ENCODE results near the gene DIPK2B.

DIPK2B gene

GRCh38 chrX:45164995-45165394 lies 35.7 kb downstream of the DIPK2B start:
- no peaks in the 10 kb centered on the region for H3K36me3 ChIP-seq (ENCODE audit: control insufficient read depth in 4 of 4, insufficient read depth in 4 of 4, low read length in 3 of 4)
- ChIA-PET CTCF (no interaction called here), POLR2A (no interaction called here)
- H3K27me3 ChIP-seq (replicated peaks in 2 of 5; ENCODE audit: control insufficient read depth in 4 of 5, insufficient read depth in 5 of 5, low read length in 4 of 5) = peaks cover 0 to 9% (median 0%) of the 10 kb centered on the region in 5 experiments
- DNase-seq = peak in 1 of 3 donors; percentile 9
- no peak overlapping the region for H3K27ac ChIP-seq (ENCODE audit: insufficient read depth in 1 of 2, low read depth in 1 of 2, low read length in 2 of 2, poor library complexity in 1 of 2, severe bottlenecking in 2 of 2)
- H3K4me3 ChIP-seq (ENCODE audit: control insufficient read depth in 1 of 7, extremely low read depth in 1 of 7, insufficient read depth in 4 of 7, low read depth in 2 of 7, low read length in 6 of 7) = no peak overlapping the region
- 100% methylated on average over 1 of the region's 1 CpG for WGBS (ENCODE audit: insufficient coverage)
- peaks cover 0 to 7% (median 0%) of the 10 kb centered on the region in 5 experiments for H3K9me3 ChIP-seq (ENCODE audit: control extremely low read depth in 1 of 5, control insufficient read depth in 4 of 5, insufficient read depth in 2 of 5, low read depth in 1 of 5, low read length in 4 of 5)
- H3K4me1 ChIP-seq (ENCODE audit: control extremely low read depth in 1 of 4, control insufficient read depth in 4 of 4, insufficient read depth in 4 of 4, low read length in 3 of 4) = peaks cover 0 to 6% (median 0%) of the 10 kb centered on the region in 4 experiments

GRCh38 chrX:45164021-45164621 lies 36.6 kb downstream of the DIPK2B start:
- POLR2A ChIA-PET = no interaction called here
- peak; percentile 13 to 42 (median 31) for DNase-seq
- H3K9me3 ChIP-seq (ENCODE audit: control extremely low read depth in 1 of 5, control insufficient read depth in 4 of 5, insufficient read depth in 2 of 5, low read depth in 1 of 5, low read length in 4 of 5) = peaks cover 0 to 7% (median 0%) of the 10 kb centered on the region in 5 experiments
- H3K4me3 ChIP-seq (ENCODE audit: control insufficient read depth in 1 of 7, extremely low read depth in 1 of 7, insufficient read depth in 4 of 7, low read depth in 2 of 7, low read length in 6 of 7) = no peak overlapping the region
- peaks cover 0 to 9% (median 0%) of the 10 kb centered on the region in 5 experiments for H3K27me3 ChIP-seq (replicated peaks in 2 of 5; ENCODE audit: control insufficient read depth in 4 of 5, insufficient read depth in 5 of 5, low read length in 4 of 5)
- no peak overlapping the region for H3K27ac ChIP-seq (ENCODE audit: insufficient read depth in 1 of 2, low read depth in 1 of 2, low read length in 2 of 2, poor library complexity in 1 of 2, severe bottlenecking in 2 of 2)
- CTCF ChIA-PET = no interaction called here
- no peaks in the 10 kb centered on the region for H3K36me3 ChIP-seq (ENCODE audit: control insufficient read depth in 4 of 4, insufficient read depth in 4 of 4, low read length in 3 of 4)
- H3K4me1 ChIP-seq (ENCODE audit: control extremely low read depth in 1 of 4, control insufficient read depth in 4 of 4, insufficient read depth in 4 of 4, low read length in 3 of 4) = peaks cover 0 to 6% (median 0%) of the 10 kb centered on the region in 4 experiments
- WGBS (ENCODE audit: insufficient coverage) = 0% methylated on average over 1 of the region's 1 CpG

- Histone ChIP-seq H3K9me3 (ENCODE audit: control extremely low read depth in 1 of 5, control insufficient read depth in 4 of 5, insufficient read depth in 2 of 5, low read depth in 1 of 5, low read length in 4 of 5) (peaks cover 0 to 7% (median 0%) of the 10 kb centered on the region in 5 experiments), H3K27me3 (replicated peaks in 2 of 5; ENCODE audit: control insufficient read depth in 4 of 5, insufficient read depth in 5 of 5, low read length in 4 of 5) (peaks cover 0 to 19% (median 0%) of the 10 kb centered on the region in 5 experiments), H3K36me3 (ENCODE audit: control insufficient read depth in 4 of 4, insufficient read depth in 4 of 4, low read length in 3 of 4) (no peaks in the 10 kb centered on the region), H3K4me1 (ENCODE audit: control extremely low read depth in 1 of 4, control insufficient read depth in 4 of 4, insufficient read depth in 4 of 4, low read length in 3 of 4) (no peaks in the 10 kb centered on the region), H3K27ac (ENCODE audit: insufficient read depth in 1 of 2, low read depth in 1 of 2, low read length in 2 of 2, poor library complexity in 1 of 2, severe bottlenecking in 2 of 2) (no peak overlapping the region), H3K4me3 (ENCODE audit: control insufficient read depth in 1 of 7, extremely low read depth in 1 of 7, insufficient read depth in 4 of 7, low read depth in 2 of 7, low read length in 6 of 7) (no peak overlapping the region)
- 87% methylated on average over 8 of the region's 22 CpGs for WGBS (ENCODE audit: insufficient coverage)
- DNase-seq = no peak
- ChIA-PET CTCF (no interaction called here), POLR2A (no interaction called here)
Measured at GRCh38 chrX:45157647-45158046, 43.0 kb downstream of the DIPK2B start.

DNA sequence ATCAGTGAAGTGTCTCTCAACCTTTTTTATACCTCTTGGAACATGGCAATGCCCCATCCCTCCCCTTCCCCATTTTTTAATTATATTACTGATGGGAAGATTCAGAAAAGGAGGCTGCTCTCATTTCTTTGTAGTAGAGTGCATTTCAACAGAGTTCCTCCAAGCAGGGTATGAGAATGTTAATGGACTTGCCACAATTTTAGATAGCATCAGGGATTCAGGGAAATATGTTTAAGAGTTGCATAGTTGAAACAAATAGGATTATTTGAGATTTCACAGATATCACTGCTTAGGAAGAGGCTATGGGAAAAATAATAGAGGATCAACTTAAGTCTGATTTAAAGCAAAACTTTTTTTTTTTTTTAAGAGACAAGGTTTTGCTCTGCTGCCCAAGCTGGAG lies 46.2 kb downstream of the DIPK2B start:
- Histone ChIP-seq H3K27me3 (replicated peaks in 2 of 5; ENCODE audit: control insufficient read depth in 4 of 5, insufficient read depth in 5 of 5, low read length in 4 of 5) (peaks cover 0 to 23% (median 0%) of the 10 kb centered on the region in 5 experiments), H3K27ac (ENCODE audit: insufficient read depth in 1 of 2, low read depth in 1 of 2, low read length in 2 of 2, poor library complexity in 1 of 2, severe bottlenecking in 2 of 2) (no peak overlapping the region), H3K36me3 (ENCODE audit: control insufficient read depth in 4 of 4, insufficient read depth in 4 of 4, low read length in 3 of 4) (no peaks in the 10 kb centered on the region), H3K9me3 (ENCODE audit: control extremely low read depth in 1 of 5, control insufficient read depth in 4 of 5, insufficient read depth in 2 of 5, low read depth in 1 of 5, low read length in 4 of 5) (no peaks in the 10 kb centered on the region), H3K4me3 (ENCODE audit: control insufficient read depth in 1 of 7, extremely low read depth in 1 of 7, insufficient read depth in 4 of 7, low read depth in 2 of 7, low read length in 6 of 7) (no peak overlapping the region), H3K4me1 (ENCODE audit: control extremely low read depth in 1 of 4, control insufficient read depth in 4 of 4, insufficient read depth in 4 of 4, low read length in 3 of 4) (no peaks in the 10 kb centered on the region)
- ChIA-PET POLR2A (no interaction called here), CTCF (no interaction called here)
- no peak for DNase-seq

GRCh38 chrX:45154033-45154360 lies 46.7 kb downstream of the DIPK2B start:
- H3K36me3 ChIP-seq (ENCODE audit: control insufficient read depth in 4 of 4, insufficient read depth in 4 of 4, low read length in 3 of 4) = no peaks in the 10 kb centered on the region
- no peak overlapping the region for H3K4me3 ChIP-seq (ENCODE audit: control insufficient read depth in 1 of 7, extremely low read depth in 1 of 7, insufficient read depth in 4 of 7, low read depth in 2 of 7, low read length in 6 of 7)
- H3K27me3 ChIP-seq (replicated peaks in 2 of 5; ENCODE audit: control insufficient read depth in 4 of 5, insufficient read depth in 5 of 5, low read length in 4 of 5) = peaks cover 0 to 23% (median 0%) of the 10 kb centered on the region in 5 experiments
- no peak overlapping the region for H3K27ac ChIP-seq (ENCODE audit: insufficient read depth in 1 of 2, low read depth in 1 of 2, low read length in 2 of 2, poor library complexity in 1 of 2, severe bottlenecking in 2 of 2)
- WGBS (ENCODE audit: insufficient coverage) = 83% methylated on average over 4 of the region's 4 CpGs
- DNase-seq = no peak
- no peaks in the 10 kb centered on the region for H3K4me1 ChIP-seq (ENCODE audit: control extremely low read depth in 1 of 4, control insufficient read depth in 4 of 4, insufficient read depth in 4 of 4, low read length in 3 of 4)
- ChIA-PET POLR2A (no interaction called here), CTCF (no interaction called here)
- H3K9me3 ChIP-seq (ENCODE audit: control extremely low read depth in 1 of 5, control insufficient read depth in 4 of 5, insufficient read depth in 2 of 5, low read depth in 1 of 5, low read length in 4 of 5) = no peaks in the 10 kb centered on the region

Measured in common myeloid progenitor, CD34-positive (primary cell).